H9 (cell line): ENCODE measurements around the gene RERE. TPM values are rescaled to one million over a fixed set of nuclear protein-coding genes. Genes with fewer than 3 reads are reported as not detected.

Experiments used
- DNase-seq: peaks from one replicate; pipeline ENCODE4 v3.0.0-alpha.2; 2017
- H2AFZ ChIP-seq: one replicate; pipeline ENCODE4 v1.6.1; 2013; ENCODE audit warnings: mild to moderate bottlenecking, low read length, control low read depth, moderate library complexity
- H2AK5ac ChIP-seq: 2 replicates; pipeline ENCODE4 v1.6.1; 2013; ENCODE audit warnings: low read length, control low read depth, mixed read lengths; ENCODE audit not compliant: insufficient read length
- H2BK120ac ChIP-seq: one replicate; pipeline ENCODE4 v1.6.1; 2013; ENCODE audit warnings: low read depth, mild to moderate bottlenecking, low read length, control low read depth, inconsistent platforms; ENCODE audit not compliant: poor library complexity, severe bottlenecking
- H2BK12ac ChIP-seq: 2 replicates; pipeline ENCODE4 v1.6.1; 2013; ENCODE audit warnings: low read length, control low read depth, mixed read lengths, low read depth; ENCODE audit not compliant: insufficient read length
- H2BK15ac ChIP-seq: 2 replicates; pipeline ENCODE4 v1.6.1; 2013; ENCODE audit warnings: low read depth, low read length, control low read depth
- H2BK20ac ChIP-seq: one replicate; pipeline ENCODE4 v1.6.1; 2013; ENCODE audit warnings: low read depth, mild to moderate bottlenecking, low read length, control low read depth, inconsistent platforms; ENCODE audit not compliant: poor library complexity, severe bottlenecking
- H2BK5ac ChIP-seq: 2 replicates; pipeline ENCODE4 v1.6.1; 2013; ENCODE audit warnings: low read length, control low read depth, mixed read lengths; ENCODE audit not compliant: insufficient read length
- H3K14ac ChIP-seq: 2 replicates; pipeline ENCODE4 v1.6.1; 2013; ENCODE audit warnings: low read length, control low read depth; ENCODE audit not compliant: insufficient read depth
- H3K18ac ChIP-seq: 2 replicates; pipeline ENCODE4 v1.6.1; 2013; ENCODE audit warnings: low read depth, mild to moderate bottlenecking, mixed read lengths, low read length, control low read depth; ENCODE audit not compliant: insufficient read length
- H3K23ac ChIP-seq: 2 replicates; pipeline ENCODE4 v1.6.1; 2013; ENCODE audit warnings: low read length, control low read depth, mixed read lengths, low read depth; ENCODE audit not compliant: insufficient read length
- H3K23me2 ChIP-seq: 2 replicates; pipeline ENCODE4 v1.6.1; 2013; ENCODE audit warnings: low read depth, mild to moderate bottlenecking, mixed read lengths, low read length, control low read depth; ENCODE audit not compliant: insufficient read length, poor library complexity, severe bottlenecking
- H3K27ac ChIP-seq: 2 replicates; pipeline ENCODE4 v1.5.1; 2013; ENCODE audit warnings: low read length, control low read depth, mixed read lengths, low read depth; ENCODE audit not compliant: insufficient read length
- H3K27me3 ChIP-seq: 2 replicates; pipeline ENCODE4 v1.6.1; 2013; ENCODE audit warnings: low read length, control low read depth, inconsistent platforms; ENCODE audit not compliant: insufficient read depth
- H3K4ac ChIP-seq: 2 replicates; pipeline ENCODE4 v1.6.1; 2013; ENCODE audit warnings: low read depth, mild to moderate bottlenecking, control low read depth, inconsistent platforms, low read length, moderate library complexity
- H3K4me1 ChIP-seq: 2 replicates; pipeline ENCODE4 v1.6.1; 2013; ENCODE audit warnings: low read length, control low read depth, inconsistent platforms; ENCODE audit not compliant: insufficient read depth
- H3K4me2 ChIP-seq: 2 replicates; pipeline ENCODE4 v1.6.1; 2013; ENCODE audit warnings: low read length, control low read depth, mixed read lengths; ENCODE audit not compliant: insufficient read length, insufficient read depth
- H3K56ac ChIP-seq: 2 replicates; pipeline ENCODE4 v1.6.1; 2013; ENCODE audit warnings: low read depth, mild to moderate bottlenecking, mixed read lengths, low read length, control low read depth; ENCODE audit not compliant: insufficient read length
- H3K79me1 ChIP-seq: 2 replicates; pipeline ENCODE4 v1.6.1; 2013; ENCODE audit warnings: low read depth, mild to moderate bottlenecking, moderate library complexity, low read length, control low read depth, inconsistent platforms; ENCODE audit not compliant: insufficient read depth, poor library complexity, severe bottlenecking
- H3K79me2 ChIP-seq: 2 replicates; pipeline ENCODE4 v1.6.1; 2013; ENCODE audit warnings: low read length, control low read depth, inconsistent platforms; ENCODE audit not compliant: insufficient read depth
- H3K9ac ChIP-seq: 2 replicates; pipeline ENCODE4 v1.6.1; 2013; ENCODE audit warnings: low read length, control low read depth, mixed read lengths; ENCODE audit not compliant: insufficient read length; ENCODE audit errors: extremely low read depth
- H3K9me3 ChIP-seq: one replicate; pipeline ENCODE4 v1.6.1; 2013; ENCODE audit warnings: low read depth, low read length, inconsistent platforms; ENCODE audit not compliant: control insufficient read depth
- H3T11ph ChIP-seq: one replicate; pipeline ENCODE4 v1.6.1; 2013; ENCODE audit warnings: mild to moderate bottlenecking, low read length, control low read depth, inconsistent platforms
- H4K20me1 ChIP-seq: one replicate; pipeline ENCODE4 v1.6.1; 2013; ENCODE audit not compliant: control insufficient read depth, insufficient read length, insufficient read depth
- H4K5ac ChIP-seq: 2 replicates; pipeline ENCODE4 v1.6.1; 2013; ENCODE audit warnings: low read depth, mild to moderate bottlenecking, mixed read lengths, low read length, control low read depth; ENCODE audit not compliant: insufficient read length
- H4K8ac ChIP-seq: replicated peaks from 2 replicates; pipeline ENCODE4 v1.6.1; 2013; ENCODE audit warnings: low read length, control low read depth, mixed read lengths, low read depth; ENCODE audit not compliant: insufficient read length
- H4K91ac ChIP-seq: 2 replicates; pipeline ENCODE4 v1.6.1; 2013; ENCODE audit warnings: low read depth, mild to moderate bottlenecking, moderate library complexity, mixed read lengths, low read length, control low read depth; ENCODE audit not compliant: insufficient read length
- H3K27ac Mint-ChIP-seq, 3 experiments: 2 replicates in 2 of 3; 3 replicates in 1 of 3; pipeline ENCODE4 v1.8.0; 2020 to 2021; ENCODE audit warnings: mixed read lengths in 3 of 3, mild to moderate bottlenecking in 1 of 3, moderate library complexity in 1 of 3
- H3K27me3 Mint-ChIP-seq: 2 replicates; pipeline ENCODE4 v1.8.0; 2021; ENCODE audit warnings: low read depth, mild to moderate bottlenecking, moderate library complexity, mixed read lengths
- H3K36me3 Mint-ChIP-seq, 3 experiments: 2 replicates in 2 of 3; 3 replicates in 1 of 3; pipeline ENCODE4 v1.8.0; 2020 to 2021; ENCODE audit warnings: low read depth in 3 of 3, mixed read lengths in 3 of 3; ENCODE audit not compliant: insufficient read depth in 1 of 3
- H3K4me1 Mint-ChIP-seq, 2 experiments: 2 replicates each; pipeline ENCODE4 v1.8.0; 2020; ENCODE audit warnings: mixed read lengths in 2 of 2
- H3K4me3 Mint-ChIP-seq, 2 experiments: 2 replicates in 1 of 2; 3 replicates in 1 of 2; pipeline ENCODE4 v1.8.0; 2020 to 2021; ENCODE audit warnings: mild to moderate bottlenecking in 2 of 2, mixed read lengths in 2 of 2, moderate library complexity in 1 of 2
- H3K9me3 Mint-ChIP-seq, 2 experiments: 2 replicates in 1 of 2; 3 replicates in 1 of 2; pipeline ENCODE4 v1.8.0; 2020; ENCODE audit warnings: mild to moderate bottlenecking in 2 of 2, mixed read lengths in 2 of 2, moderate library complexity in 1 of 2
- WGBS: extraction: QIAGEN DNeasy Blood & Tissue Kit; methylation state at CpG from one replicate; pipeline ENCODE4 v1.1.7; 2013; ENCODE audit warnings: missing lambda C conversion rate, low lambda C conversion rate, mixed read lengths; ENCODE audit not compliant: insufficient read length; ENCODE audit errors: extremely low coverage; 5-methylcytosine and 5-hydroxymethylcytosine counted together
- total RNA-seq: library from RNA; stranded (reverse); gene quantifications from 2 replicates; pipeline ENCODE4 v1.2.1, GENCODE V29; 2021
- TF ChIP-seq, protein P1 (sequence below): fragments of 200-600 bp; sonication (generic); conservative IDR thresholded peaks from 3 replicates; pipeline ENCODE4 v1.8.0; 2021; ENCODE audit warnings: antibody characterized with exemption, mild to moderate bottlenecking

The RERE gene
- total RNA-seq, 1 experiment from 2014 or later = 103 TPM

DNA sequence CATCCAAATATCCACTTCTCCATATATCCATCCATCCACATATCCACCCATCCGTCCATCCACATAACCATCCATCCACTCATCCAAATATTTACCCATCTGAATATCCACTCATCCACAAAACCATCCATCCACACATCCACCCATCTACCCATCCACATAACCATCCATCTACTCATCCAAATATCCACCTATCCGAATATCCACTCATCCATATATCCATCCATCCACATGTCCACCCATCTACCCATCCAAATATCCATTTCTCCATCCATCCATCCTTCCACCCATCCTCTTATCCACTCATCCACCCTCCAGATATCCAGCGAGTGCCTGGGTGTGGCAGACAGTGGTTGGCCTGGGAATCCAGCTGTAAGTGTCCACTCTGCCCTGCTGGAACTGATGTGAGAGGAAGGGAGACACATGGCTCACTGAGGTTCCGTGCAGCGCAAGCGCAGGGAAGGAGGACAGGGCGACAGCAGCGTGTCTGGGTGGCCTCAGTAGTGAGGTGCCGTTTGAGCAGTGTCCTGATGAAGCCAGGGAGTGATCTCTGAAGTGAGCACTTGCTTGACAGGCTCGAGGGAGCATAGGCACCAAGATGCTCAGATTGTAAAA is 472.4 kb downstream of the RERE start:
- no peaks in the 10 kb centered on the region for H3K27me3 ChIP-seq
- no peak overlapping the region for H3K4ac ChIP-seq
- no peak overlapping the region for H2BK20ac ChIP-seq
- no peaks in the 10 kb centered on the region for H3K79me2 ChIP-seq
- H2AK5ac ChIP-seq = no peak overlapping the region
- H3K4me3 Mint-ChIP-seq = no peak overlapping the region
- no peaks in the 10 kb centered on the region for H3K79me1 ChIP-seq
- no peak overlapping the region for H2BK5ac ChIP-seq
- no peaks in the 10 kb centered on the region for H3K23me2 ChIP-seq
- H4K5ac ChIP-seq = no peak overlapping the region
- no peaks in the 10 kb centered on the region; the same call in 1 of the 2 replicates for H3K4me1 ChIP-seq
- H3K9ac ChIP-seq = no peak overlapping the region
- DNase-seq = peak; percentile 23
- H3K56ac ChIP-seq = no peak overlapping the region
- H4K8ac ChIP-seq = no peak overlapping the region
- no peak overlapping the region for H4K91ac ChIP-seq
- H3T11ph ChIP-seq = no peak overlapping the region
- H3K23ac ChIP-seq = no peak overlapping the region
- peaks cover 9 to 10% of the 10 kb centered on the region in 2 experiments for H3K4me1 Mint-ChIP-seq
- H3K4me2 ChIP-seq = no peak overlapping the region
- H3K27ac ChIP-seq = no peak overlapping the region
- TF ChIP-seq, protein P1, sequence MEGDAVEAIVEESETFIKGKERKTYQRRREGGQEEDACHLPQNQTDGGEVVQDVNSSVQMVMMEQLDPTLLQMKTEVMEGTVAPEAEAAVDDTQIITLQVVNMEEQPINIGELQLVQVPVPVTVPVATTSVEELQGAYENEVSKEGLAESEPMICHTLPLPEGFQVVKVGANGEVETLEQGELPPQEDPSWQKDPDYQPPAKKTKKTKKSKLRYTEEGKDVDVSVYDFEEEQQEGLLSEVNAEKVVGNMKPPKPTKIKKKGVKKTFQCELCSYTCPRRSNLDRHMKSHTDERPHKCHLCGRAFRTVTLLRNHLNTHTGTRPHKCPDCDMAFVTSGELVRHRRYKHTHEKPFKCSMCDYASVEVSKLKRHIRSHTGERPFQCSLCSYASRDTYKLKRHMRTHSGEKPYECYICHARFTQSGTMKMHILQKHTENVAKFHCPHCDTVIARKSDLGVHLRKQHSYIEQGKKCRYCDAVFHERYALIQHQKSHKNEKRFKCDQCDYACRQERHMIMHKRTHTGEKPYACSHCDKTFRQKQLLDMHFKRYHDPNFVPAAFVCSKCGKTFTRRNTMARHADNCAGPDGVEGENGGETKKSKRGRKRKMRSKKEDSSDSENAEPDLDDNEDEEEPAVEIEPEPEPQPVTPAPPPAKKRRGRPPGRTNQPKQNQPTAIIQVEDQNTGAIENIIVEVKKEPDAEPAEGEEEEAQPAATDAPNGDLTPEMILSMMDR = no peak
- H2BK15ac ChIP-seq = no peak overlapping the region
- H3K27ac Mint-ChIP-seq = no peak overlapping the region
- no peak overlapping the region for H3K14ac ChIP-seq
- H3K27me3 Mint-ChIP-seq = peaks cover 3% of the 10 kb centered on the region
- H4K20me1 ChIP-seq = no peaks in the 10 kb centered on the region
- H3K9me3 ChIP-seq = no peaks in the 10 kb centered on the region
- peaks cover 0 to 3% (median 0%) of the 10 kb centered on the region in 3 experiments; a peak in 3 of 7 replicates for H3K36me3 Mint-ChIP-seq
- no peak overlapping the region for H3K18ac ChIP-seq
- no peak overlapping the region for H2AFZ ChIP-seq
- no peak overlapping the region for H2BK120ac ChIP-seq
- H3K9me3 Mint-ChIP-seq = no peaks in the 10 kb centered on the region; a peak in 1 of 5 replicates
- no peak overlapping the region for H2BK12ac ChIP-seq
- WGBS = 100% methylated on average over 3 of the region's 10 CpGs
